ENCODE data around the gene NSUN5.

DNA sequence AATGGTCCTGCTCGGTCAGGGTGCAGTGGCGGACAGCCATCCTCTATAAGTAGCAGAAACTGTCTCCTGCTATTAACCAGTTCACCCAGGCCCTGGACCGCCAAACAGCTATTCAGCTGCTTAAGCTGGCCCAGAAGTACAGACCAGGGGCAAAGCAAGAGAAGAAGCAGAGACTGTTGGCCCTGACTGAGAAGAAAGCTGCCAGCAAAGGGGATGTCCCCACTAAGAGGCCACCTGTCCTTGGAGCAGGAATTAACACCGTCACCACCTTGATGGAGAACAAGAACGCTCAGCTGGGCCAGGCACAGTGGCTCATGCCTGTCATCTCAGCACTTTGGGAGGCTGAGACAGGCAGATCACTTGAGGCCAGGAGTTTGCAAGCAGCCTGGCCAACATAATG lies 5.6 kb upstream of the NSUN5 start:
- TF ChIP-seq, protein P1, sequence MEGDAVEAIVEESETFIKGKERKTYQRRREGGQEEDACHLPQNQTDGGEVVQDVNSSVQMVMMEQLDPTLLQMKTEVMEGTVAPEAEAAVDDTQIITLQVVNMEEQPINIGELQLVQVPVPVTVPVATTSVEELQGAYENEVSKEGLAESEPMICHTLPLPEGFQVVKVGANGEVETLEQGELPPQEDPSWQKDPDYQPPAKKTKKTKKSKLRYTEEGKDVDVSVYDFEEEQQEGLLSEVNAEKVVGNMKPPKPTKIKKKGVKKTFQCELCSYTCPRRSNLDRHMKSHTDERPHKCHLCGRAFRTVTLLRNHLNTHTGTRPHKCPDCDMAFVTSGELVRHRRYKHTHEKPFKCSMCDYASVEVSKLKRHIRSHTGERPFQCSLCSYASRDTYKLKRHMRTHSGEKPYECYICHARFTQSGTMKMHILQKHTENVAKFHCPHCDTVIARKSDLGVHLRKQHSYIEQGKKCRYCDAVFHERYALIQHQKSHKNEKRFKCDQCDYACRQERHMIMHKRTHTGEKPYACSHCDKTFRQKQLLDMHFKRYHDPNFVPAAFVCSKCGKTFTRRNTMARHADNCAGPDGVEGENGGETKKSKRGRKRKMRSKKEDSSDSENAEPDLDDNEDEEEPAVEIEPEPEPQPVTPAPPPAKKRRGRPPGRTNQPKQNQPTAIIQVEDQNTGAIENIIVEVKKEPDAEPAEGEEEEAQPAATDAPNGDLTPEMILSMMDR (conservative IDR thresholded peaks at IDR 0.05; ENCODE audit: low read length) = no peak
- no peak for TF ChIP-seq EZH2phosphoT487 (IDR thresholded peaks at IDR 0.05; ENCODE audit: borderline replicate concordance, low read depth, low read length)
